ENCODE data around the gene TPSAB1.

Gene TPSAB1

DNA sequence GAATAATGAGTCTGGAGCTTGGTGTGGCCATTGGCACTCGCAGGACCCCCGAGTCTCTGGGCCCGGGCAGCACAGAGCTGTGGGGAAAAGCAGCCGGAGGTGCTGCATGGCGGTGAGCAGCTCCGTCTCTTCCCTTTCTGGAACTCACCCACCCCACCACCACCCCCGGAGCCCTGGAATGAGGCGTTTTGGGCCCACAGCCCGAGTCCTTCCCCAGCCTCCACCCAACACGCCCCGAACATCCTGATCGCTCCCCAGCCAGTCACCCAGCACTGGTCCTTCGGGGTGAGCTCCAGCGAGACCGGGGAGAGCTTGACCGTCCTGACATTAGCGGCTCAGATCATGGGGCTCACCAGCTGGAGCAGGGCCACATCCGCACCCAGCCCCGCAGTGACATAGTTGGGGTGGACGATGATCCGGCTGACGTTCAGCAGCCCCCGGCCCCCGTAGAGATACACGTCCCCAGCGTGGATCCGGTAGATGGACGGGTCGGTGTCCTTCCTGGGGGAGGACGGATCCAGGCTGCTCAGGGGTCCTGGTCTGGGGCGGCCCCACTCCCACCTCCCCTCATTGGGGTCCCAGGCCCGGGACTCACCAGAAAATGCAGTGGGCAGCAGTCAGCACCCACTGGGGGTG, 21.8 kb downstream of the TPSAB1 start:
- Histone ChIP-seq H3K27me3 (ENCODE audit: low read depth, low read length) (no peaks in the 10 kb centered on the region), H4K20me1 (ENCODE audit: insufficient read depth, low read length) (no peaks in the 10 kb centered on the region)

DNA sequence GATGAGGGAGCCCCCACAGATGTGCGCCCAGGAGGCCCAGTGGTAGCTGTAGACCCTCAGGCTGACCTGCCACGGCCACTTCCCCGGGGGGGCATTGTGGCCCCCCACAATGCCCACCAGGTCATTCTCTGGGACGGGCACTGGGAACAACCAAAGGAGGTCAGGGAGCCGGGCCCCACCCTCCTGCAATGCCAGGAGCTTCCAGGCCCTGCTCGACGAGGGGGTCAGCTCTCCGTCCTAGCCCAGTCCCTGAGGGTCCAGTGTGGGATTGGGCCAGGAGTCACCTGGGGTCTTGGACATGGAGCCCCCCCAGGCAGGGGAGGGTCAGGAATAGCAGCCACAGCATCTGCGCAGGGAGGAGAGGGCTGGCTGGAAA, 22.3 kb downstream of the TPSAB1 start:
- Histone ChIP-seq H3K4me2 (ENCODE audit: low read length) (no peak overlapping the region), H3K4me3 (ENCODE audit: low read length) (no peak overlapping the region), H2AFZ (ENCODE audit: low read depth, low read length) (no peak overlapping the region), H3K36me3 (replicated peaks; ENCODE audit: low read depth, low read length) (no peaks in the 10 kb centered on the region), H3K79me2 (ENCODE audit: low read length) (no peaks in the 10 kb centered on the region), H3K27ac (ENCODE audit: low read length) (no peak overlapping the region), H4K20me1 (ENCODE audit: insufficient read depth, low read length) (no peaks in the 10 kb centered on the region), H3K27me3 (ENCODE audit: low read depth, low read length) (no peaks in the 10 kb centered on the region), H3K9me3 (ENCODE audit: insufficient read depth, low read length) (no peaks in the 10 kb centered on the region), H3K9ac (ENCODE audit: low read length) (no peak overlapping the region), H3K4me1 (ENCODE audit: low read length) (no peaks in the 10 kb centered on the region)
- no peak for TF ChIP-seq EZH2phosphoT487 (IDR thresholded peaks at IDR 0.05; ENCODE audit: low read depth)
- TF ChIP-seq, protein P1, sequence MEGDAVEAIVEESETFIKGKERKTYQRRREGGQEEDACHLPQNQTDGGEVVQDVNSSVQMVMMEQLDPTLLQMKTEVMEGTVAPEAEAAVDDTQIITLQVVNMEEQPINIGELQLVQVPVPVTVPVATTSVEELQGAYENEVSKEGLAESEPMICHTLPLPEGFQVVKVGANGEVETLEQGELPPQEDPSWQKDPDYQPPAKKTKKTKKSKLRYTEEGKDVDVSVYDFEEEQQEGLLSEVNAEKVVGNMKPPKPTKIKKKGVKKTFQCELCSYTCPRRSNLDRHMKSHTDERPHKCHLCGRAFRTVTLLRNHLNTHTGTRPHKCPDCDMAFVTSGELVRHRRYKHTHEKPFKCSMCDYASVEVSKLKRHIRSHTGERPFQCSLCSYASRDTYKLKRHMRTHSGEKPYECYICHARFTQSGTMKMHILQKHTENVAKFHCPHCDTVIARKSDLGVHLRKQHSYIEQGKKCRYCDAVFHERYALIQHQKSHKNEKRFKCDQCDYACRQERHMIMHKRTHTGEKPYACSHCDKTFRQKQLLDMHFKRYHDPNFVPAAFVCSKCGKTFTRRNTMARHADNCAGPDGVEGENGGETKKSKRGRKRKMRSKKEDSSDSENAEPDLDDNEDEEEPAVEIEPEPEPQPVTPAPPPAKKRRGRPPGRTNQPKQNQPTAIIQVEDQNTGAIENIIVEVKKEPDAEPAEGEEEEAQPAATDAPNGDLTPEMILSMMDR (IDR thresholded peaks at IDR 0.05; ENCODE audit: low read depth, low read length): no peak

More for the DNA sequence above, 21.8 kb downstream of the TPSAB1 start:
- Histone ChIP-seq H3K27ac (ENCODE audit: low read length) (no peak overlapping the region), H3K36me3 (replicated peaks; ENCODE audit: low read depth, low read length) (no peaks in the 10 kb centered on the region), H3K9ac (ENCODE audit: low read length) (no peak overlapping the region), H3K9me3 (ENCODE audit: insufficient read depth, low read length) (no peaks in the 10 kb centered on the region), H3K4me3 (ENCODE audit: low read length) (no peak overlapping the region), H3K4me1 (ENCODE audit: low read length) (no peaks in the 10 kb centered on the region), H2AFZ (ENCODE audit: low read depth, low read length) (no peak overlapping the region), H3K79me2 (ENCODE audit: low read length) (no peaks in the 10 kb centered on the region), H3K4me2 (ENCODE audit: low read length) (no peak overlapping the region)
- TF ChIP-seq EZH2phosphoT487 (IDR thresholded peaks at IDR 0.05; ENCODE audit: low read depth): no peak
- TF ChIP-seq, protein P1 (IDR thresholded peaks at IDR 0.05; ENCODE audit: low read depth, low read length): no peak

DNA sequence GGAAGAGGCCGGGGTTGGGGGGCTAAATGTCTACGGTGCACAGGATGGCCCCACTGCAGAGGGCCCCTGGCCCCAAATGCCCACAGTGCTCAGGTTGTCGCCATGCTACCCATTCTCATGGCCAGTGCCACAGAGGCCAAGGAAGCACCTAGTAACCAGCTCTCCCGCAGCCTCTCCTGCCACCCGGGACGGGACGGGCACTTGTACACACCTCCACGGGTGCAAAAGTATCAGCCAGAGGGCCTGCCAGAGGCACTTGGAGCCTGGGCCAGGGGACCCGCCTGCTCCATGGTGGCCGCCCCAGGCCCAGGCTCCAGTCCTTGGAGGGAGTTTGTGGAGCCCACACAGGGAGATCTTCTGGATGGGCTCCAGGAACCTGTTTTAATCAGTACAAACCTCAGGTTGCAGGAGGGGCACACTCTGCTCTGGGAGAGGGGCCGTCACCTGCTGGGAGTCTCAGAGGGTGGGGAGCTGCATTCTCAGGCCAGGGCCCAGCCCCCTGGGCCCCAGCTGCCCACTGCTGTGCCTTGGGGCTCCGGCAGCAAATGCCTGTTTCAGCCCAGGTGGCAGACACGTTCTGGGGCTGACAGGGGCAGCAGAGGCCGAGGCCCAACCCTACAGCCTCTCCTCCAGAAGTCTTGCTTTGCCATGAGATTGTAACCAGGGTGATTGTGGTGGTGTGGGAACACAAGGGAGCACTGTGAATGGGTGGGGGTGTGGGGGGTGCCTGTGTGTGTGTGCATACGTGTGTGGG, 23.3 kb downstream of the TPSAB1 start:
- Histone ChIP-seq H3K9me3 (ENCODE audit: insufficient read depth, low read length) (no peaks in the 10 kb centered on the region), H3K4me3 (ENCODE audit: low read length) (no peak overlapping the region), H3K36me3 (replicated peaks; ENCODE audit: low read depth, low read length) (no peaks in the 10 kb centered on the region), H3K27ac (ENCODE audit: low read length) (no peak overlapping the region), H3K4me2 (ENCODE audit: low read length) (no peak overlapping the region), H2AFZ (ENCODE audit: low read depth, low read length) (no peak overlapping the region), H3K79me2 (ENCODE audit: low read length) (no peaks in the 10 kb centered on the region), H3K4me1 (ENCODE audit: low read length) (no peaks in the 10 kb centered on the region), H4K20me1 (ENCODE audit: insufficient read depth, low read length) (no peaks in the 10 kb centered on the region), H3K27me3 (ENCODE audit: low read depth, low read length) (no peaks in the 10 kb centered on the region), H3K9ac (ENCODE audit: low read length) (no peak overlapping the region)
- no peak for TF ChIP-seq EZH2phosphoT487 (IDR thresholded peaks at IDR 0.05; ENCODE audit: low read depth)
- TF ChIP-seq, protein P1 (IDR thresholded peaks at IDR 0.05; ENCODE audit: low read depth, low read length): no peak

DNA sequence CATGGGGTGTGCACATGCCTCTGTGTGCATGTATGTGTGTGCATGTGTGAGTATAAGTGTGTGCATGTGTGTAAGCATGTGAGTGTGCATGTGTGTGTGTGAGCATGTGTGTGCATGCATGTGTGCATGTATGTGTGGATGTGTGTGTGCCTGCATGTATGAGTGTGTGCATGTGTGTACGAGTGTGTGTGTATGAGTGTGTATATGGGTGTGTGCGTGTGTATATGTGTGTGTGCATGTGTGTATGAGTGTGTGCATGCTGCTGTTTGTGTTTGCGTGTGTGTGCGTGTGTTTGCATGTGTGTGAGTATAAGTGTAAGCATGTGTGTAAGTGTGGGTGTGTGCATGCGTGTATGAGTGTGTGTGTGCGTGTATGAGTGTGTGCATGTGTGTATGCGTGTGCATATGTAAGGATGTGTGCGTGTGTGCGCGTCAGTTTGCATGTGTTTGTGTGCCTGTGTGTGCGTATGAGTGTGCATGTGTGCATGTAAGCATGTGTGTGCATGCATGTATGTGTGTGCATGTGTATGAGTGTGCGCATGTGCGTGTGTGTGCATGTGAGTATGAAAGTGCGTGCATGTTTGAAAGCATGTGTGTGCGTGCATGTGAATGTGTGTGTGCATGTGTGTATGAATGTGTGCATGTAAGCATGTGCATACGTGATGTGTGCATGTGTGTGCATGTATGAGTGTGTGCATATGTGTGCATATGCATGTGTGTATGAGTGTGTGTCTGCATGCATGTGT, 24.0 kb downstream of the TPSAB1 start:
- Histone ChIP-seq H4K20me1 (ENCODE audit: insufficient read depth, low read length) (no peaks in the 10 kb centered on the region), H2AFZ (ENCODE audit: low read depth, low read length) (no peak overlapping the region), H3K4me2 (ENCODE audit: low read length) (no peak overlapping the region)

More for the DNA sequence above, 24.0 kb downstream of the TPSAB1 start:
- H3K27ac ChIP-seq (ENCODE audit: low read length): no peak overlapping the region
- TF ChIP-seq EZH2phosphoT487 (IDR thresholded peaks at IDR 0.05; ENCODE audit: low read depth): no peak
- TF ChIP-seq, protein P1 (IDR thresholded peaks at IDR 0.05; ENCODE audit: low read depth, low read length): no peak
- H3K9me3 ChIP-seq (ENCODE audit: insufficient read depth, low read length): no peaks in the 10 kb centered on the region
- H3K79me2 ChIP-seq (ENCODE audit: low read length): no peaks in the 10 kb centered on the region
- H3K36me3 ChIP-seq (replicated peaks; ENCODE audit: low read depth, low read length): no peaks in the 10 kb centered on the region
- no peaks in the 10 kb centered on the region for H3K27me3 ChIP-seq (ENCODE audit: low read depth, low read length)
- H3K4me3 ChIP-seq (ENCODE audit: low read length): no peak overlapping the region
- H3K4me1 ChIP-seq (ENCODE audit: low read length): no peaks in the 10 kb centered on the region
- no peak overlapping the region for H3K9ac ChIP-seq (ENCODE audit: low read length)
